ENCODE measurements around the gene LONP2.
"Not testable (repeated sequence)": the region's sequence is repeated elsewhere in the genome, so short reads cannot be mapped to it uniquely, and the experiment has no call there.

Gene LONP2

GRCh38 chr16:48332978-48333377, 88.9 kb downstream of the LONP2 start:
- no peak for DNase-seq (ENCODE audit: low read depth in 2 of 3, low spot score in 2 of 3)

GRCh38 chr16:48334325-48334724, 90.2 kb downstream of the LONP2 start:
- no peak for DNase-seq (ENCODE audit: low read depth in 2 of 3, low spot score in 2 of 3)

- no peak for DNase-seq (ENCODE audit: low read depth in 2 of 3, low spot score in 2 of 3)
Observed at GRCh38 chr16:48335961-48336360, 91.9 kb downstream of the LONP2 start.

- no peak for DNase-seq (ENCODE audit: low read depth in 2 of 3, low spot score in 2 of 3)
Observed at GRCh38 chr16:48340054-48340453, 96.0 kb downstream of the LONP2 start.

- no peak for DNase-seq (ENCODE audit: low read depth in 2 of 3, low spot score in 2 of 3)
Observed at GRCh38 chr16:48342591-48342990, 98.5 kb downstream of the LONP2 start.

- no peak for DNase-seq (ENCODE audit: low read depth in 2 of 3, low spot score in 2 of 3)
Observed at GRCh38 chr16:48347191-48347865, 103.2 kb downstream of the LONP2 start.

- DNase-seq (ENCODE audit: low read depth in 2 of 3, low spot score in 2 of 3) = no peak
Observed at GRCh38 chr16:48347980-48348379, 103.9 kb downstream of the LONP2 start.

- DNase-seq (ENCODE audit: low read depth in 2 of 3, low spot score in 2 of 3) = no peak
Observed at GRCh38 chr16:48350736-48351135, 106.6 kb downstream of the LONP2 start.

GRCh38 chr16:48352648-48353390, 108.7 kb downstream of the LONP2 start:
- DNase-seq (ENCODE audit: low read depth in 2 of 3, low spot score in 2 of 3) = no peak

GRCh38 chr16:48353565-48354163, 109.6 kb downstream of the LONP2 start:
- DNase-seq (ENCODE audit: low read depth in 2 of 3, low spot score in 2 of 3) = no peak

GRCh38 chr16:48354385-48354784, 110.3 kb downstream of the LONP2 start:
- not testable (repeated sequence) for DNase-seq (ENCODE audit: low read depth in 2 of 3, low spot score in 2 of 3)

- DNase-seq (ENCODE audit: low read depth in 2 of 3, low spot score in 2 of 3) = no peak
Observed at GRCh38 chr16:48354877-48355855, 111.1 kb downstream of the LONP2 start.

- DNase-seq (ENCODE audit: low read depth in 2 of 3, low spot score in 2 of 3) = no peak
Observed at GRCh38 chr16:48356633-48357376, 112.7 kb downstream of the LONP2 start.

- no peak for DNase-seq (ENCODE audit: low read depth in 2 of 3, low spot score in 2 of 3)
Observed at GRCh38 chr16:48358419-48358818, 114.3 kb downstream of the LONP2 start.

GRCh38 chr16:48359983-48360382, 115.9 kb downstream of the LONP2 start:
- no peak for DNase-seq (ENCODE audit: low read depth in 2 of 3, low spot score in 2 of 3)

- no peak for DNase-seq (ENCODE audit: low read depth in 2 of 3, low spot score in 2 of 3)
Observed at GRCh38 chr16:48361012-48361411, 116.9 kb downstream of the LONP2 start.

GRCh38 chr16:48361540-48362144, 117.5 kb downstream of the LONP2 start:
- no peak for DNase-seq (ENCODE audit: low read depth in 2 of 3, low spot score in 2 of 3)

GRCh38 chr16:48365025-48365600, 121.0 kb downstream of the LONP2 start:
- no peak for DNase-seq (ENCODE audit: low read depth in 2 of 3, low spot score in 2 of 3)

- DNase-seq (ENCODE audit: low read depth in 2 of 3, low spot score in 2 of 3) = peak; percentile 70 to 77 (median 73)
Observed at GRCh38 chr16:48365601-48366164, 121.6 kb downstream of the LONP2 start.

All from activated CD8-positive, alpha-beta memory T cell treated with anti-CD3 and anti-CD28 coated beads for 48 hours (primary cell).